ENCODE measurements around the gene ZYG11A.

The ZYG11A gene

GRCh38 chr1:52944566-52944965 lies 102.0 kb downstream of the ZYG11A start:
- POLR2A ChIA-PET, result no interaction called here

More at GRCh38 chr1:52944566-52944965, 102.0 kb downstream of the ZYG11A start:
- H3K4me3 ChIP-seq (ENCODE audit: low read depth, low read length), result no peak overlapping the region
- CTCF ChIA-PET, result interaction anchor here (1.2 kb wide), 1 partner anchor 18 kb away, joined by 5 read pairs; no protein-coding TSS in a partner anchor
- DNase-seq (ENCODE audit: low read depth, low spot score), result no peak
- no peak for TF ChIP-seq CTCF (IDR thresholded peaks at IDR 0.05; ENCODE audit: insufficient read depth, low read length, missing control alignments)

All from AG04449 (cell line).